NCI-H2227 (cell line): ENCODE data around the gene GLI2.

Experiments
- DNase-seq: peaks from one replicate; lab custom pipeline; 2025; ENCODE audit not compliant: unreplicated experiment; lab: John Stamatoyannopoulos, UW

The GLI2 gene

DNA sequence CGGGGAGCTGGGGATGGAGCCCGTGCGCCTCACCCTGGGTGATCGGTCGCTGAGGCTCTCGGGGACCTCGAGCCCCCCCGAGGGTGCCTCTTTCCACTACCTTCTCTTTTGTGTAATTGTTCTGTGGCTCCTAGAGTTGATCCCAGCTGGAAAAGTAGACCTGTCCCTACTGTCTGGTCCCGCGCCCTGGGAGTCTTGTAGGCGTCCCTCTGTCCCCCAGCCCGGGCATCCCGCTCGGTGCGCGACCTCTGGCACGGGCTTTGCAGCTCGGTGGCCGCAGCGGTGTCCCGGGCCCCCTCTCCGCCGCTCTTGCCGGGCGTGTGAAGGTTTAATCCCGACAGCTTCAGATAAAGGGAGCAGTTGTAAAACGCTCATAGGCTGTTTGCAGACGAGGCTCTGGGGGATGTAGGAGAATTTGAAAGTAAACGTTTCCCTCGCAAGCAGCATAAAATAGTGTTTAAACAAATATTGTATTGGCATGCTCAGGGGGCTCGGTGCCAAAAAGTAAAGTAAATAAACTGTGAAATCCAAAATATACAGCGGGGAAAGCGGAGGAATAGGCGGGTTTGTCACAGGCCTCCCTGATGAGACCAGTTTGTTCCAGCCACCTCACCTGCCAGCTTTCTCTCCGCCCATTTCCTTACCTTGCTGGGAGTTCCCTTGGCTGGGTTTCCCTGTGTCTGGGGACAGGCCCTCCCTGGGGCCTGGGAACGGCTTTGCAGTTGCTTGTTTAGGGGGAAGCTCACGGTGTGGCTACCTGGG, 1.9 kb downstream of the GLI2 start:
- no peak for DNase-seq

DNA sequence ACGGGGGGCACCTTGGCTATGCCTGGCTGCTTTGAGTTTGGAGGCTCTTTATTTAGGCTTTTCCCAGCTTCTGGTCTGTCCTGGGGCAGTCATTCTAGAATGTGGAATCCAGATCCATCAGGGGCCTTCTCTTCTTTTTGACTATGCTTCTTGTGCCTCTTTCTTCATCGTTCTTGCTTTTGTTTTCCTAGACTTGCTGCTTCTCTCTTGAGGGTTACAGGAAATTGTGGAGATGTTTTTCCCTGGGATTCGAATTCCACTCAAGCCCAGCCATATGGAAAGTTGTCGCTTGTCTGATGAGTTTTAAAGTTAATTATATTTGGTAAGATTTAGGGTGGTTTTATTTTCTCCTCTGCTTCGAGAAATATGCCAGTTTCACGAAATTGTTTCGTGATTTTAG, 2.4 kb downstream of the GLI2 start:
- no peak for DNase-seq

DNA sequence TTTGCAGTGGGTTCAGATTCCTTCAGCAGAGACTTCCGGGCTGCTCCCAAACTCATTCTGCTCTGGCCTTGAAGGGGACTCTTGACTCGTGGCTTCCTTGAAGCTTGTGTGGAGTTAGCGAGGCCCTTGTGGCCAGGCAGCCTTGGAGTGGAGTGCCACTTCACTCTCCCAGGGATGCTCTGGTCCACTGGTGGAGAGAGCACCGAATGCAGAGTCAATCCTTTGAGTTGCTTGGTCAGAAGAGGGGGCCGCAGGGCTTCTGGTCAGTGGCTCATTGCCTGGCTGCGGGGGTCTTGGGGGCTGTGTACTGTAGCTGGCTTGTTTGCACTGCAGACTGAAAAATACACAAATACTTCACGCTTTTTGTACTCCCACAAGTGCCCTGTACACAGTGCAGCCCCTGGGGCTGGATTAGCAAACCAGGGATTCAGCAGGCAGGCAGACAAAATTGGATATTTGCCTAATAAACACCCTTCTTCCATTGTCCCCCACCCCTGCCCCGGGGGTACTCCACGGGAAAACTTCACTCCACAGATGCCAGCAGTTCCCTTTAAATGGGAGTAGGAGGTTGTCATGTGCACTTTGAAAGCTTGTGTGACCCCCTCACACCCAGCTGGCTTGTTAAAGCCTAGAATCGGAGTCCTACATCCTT, 3.2 kb downstream of the GLI2 start:
- DNase-seq = no peak

- DNase-seq = no peak
Observed at GRCh38 chr2:120739438-120740090, 3.9 kb downstream of the GLI2 start.

DNA sequence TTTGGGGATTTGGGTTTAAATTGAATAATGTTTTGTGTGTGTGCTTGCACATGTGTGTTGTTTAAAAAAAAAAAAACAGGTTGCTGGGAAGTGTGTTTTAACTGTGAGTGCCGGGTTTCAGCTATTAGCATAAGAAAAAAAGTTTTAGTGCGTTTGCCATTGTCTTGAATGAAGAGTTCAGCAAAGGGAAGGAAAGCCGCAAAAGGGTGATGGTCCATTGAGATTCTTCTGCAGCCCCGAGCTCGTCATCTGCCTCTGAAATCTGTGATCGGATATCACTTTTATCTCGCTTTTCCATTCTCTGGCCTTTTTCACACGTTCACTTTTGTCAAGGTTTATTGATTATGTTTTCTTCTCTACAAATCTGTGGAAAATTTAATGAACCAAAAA, 4.7 kb downstream of the GLI2 start:
- no peak for DNase-seq

DNA sequence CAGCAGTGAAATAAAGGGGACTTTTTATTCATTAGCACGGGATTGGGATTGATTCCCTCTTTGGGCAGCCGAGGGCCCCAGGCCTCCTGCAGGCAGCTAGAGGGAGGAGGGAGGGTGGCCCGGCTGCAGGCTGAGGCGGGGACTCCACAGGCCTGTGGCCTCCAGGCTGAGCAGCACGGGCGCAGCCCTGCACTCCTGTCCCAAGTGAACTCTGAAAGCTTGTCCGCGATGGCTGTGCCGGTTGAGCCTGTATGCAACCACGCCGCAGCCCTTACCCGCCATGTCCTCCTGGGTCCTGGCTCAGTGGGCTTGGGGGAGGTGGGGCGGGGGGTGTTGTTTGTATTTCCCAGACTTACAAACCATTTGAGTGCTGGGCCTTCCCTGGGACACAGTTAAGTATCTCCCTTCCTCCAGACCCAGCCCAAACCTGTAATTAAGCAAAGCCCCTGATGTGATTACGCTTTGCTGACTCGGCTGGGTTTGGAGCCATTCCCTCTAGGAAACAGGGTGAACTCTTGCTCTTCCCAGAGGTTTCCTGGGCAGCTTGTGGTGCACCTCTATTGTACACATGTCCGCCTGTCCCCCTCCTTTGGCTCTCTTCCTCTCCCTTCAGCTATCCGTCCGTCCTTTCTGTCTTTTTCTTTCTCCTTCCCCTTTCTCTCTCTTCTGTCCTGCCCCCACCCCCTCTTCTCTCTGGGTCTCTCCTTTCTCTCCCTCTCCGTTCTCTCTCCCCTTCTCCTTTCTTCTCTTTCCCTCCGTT, 5.3 kb downstream of the GLI2 start:
- peak; percentile 50 for DNase-seq

GRCh38 chr2:120741571-120742561, 6.2 kb downstream of the GLI2 start:
- DNase-seq = peak; percentile 25

DNA sequence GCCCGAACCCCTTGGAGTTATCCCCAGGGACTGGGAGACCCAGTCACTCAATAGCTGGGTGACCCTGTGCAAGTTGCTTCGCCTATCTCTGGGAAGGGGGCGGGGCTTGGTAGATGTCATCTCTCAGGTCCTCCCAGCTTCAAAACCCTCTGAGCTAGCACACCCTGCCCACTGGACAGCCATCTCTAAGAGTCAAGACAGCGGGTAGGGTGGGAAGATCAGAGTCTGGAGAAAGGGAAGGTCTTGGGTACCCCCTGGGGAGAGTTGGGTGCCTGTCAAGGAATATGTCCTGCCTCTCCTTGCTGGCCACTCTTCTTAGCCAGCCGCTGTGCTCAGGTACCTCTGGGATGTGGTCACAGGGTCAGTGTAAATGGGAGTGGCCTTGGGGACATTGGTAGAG, 8.0 kb downstream of the GLI2 start:
- no peak for DNase-seq

DNA sequence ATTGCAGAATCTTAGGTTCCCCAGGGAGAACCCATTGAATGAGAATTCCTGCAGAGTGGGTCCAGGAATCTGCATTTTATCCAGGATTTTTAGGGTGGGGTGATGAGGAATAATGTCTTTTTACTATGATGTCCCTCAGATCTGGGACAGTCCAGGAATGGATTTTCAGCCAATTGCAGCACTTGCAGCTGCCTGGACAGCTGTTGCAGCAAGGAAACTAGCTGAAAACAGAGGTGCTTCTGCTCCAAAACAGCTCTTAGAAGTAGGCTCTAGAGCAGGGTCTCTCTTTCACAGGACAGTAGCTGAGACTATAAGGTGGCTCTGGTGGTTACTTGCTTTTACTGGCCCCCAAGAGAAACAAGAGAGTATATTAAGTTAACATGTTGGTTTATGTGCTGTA, 9.1 kb downstream of the GLI2 start:
- DNase-seq = no peak

DNA sequence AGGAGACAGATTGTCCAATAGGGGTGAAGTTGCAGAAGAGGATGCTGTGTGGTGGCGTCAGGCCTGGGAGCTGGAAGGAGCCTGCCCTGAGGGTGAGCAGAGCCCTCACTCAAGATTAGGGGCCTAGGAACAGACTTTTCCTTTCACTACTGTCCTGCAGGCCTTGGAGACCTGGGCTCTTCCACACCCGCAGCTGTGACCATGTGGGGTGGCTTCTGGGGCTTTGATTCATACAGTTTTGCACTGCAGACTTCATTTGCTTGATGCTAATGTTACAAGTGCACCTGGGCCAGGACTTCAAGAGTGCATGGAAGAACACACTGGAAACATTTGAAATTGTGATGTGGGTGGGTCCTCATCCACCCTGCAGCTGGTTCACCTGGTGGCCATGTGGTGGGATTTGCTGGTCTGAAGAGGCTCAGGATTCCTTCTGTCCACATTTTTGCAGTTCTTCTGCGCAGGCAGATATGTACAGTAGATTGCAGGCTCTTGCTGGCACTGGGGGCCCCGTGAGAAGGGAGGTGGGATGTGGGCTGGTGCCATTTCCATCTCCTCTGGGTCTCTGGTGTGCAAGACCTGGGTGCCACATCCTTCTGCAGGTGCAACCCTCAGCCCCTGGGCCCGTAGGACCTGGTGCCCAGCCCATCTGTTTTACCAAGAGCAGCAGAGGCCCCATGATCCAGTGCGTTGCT, 9.9 kb downstream of the GLI2 start:
- no peak for DNase-seq

DNA sequence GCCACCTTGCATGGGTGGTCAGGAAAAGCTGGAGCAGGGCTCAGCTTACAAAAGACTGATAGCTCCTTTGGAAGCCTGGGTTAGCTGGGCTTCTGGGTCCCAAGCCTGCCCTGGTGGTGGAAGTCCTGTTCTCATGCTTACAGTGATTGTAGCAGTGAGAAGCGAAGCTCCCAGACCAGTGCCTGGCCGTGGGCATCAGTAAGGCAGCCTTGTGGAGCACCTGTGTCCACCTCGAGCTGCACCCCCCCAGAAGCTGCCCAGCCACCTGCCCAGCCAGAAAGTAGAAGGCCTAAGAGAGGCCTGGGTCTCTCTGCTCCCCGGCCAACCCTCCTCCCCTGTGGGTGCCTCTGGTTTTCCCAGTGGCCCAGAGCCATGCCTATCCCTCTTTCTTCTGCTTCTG, 10.5 kb downstream of the GLI2 start:
- DNase-seq = no peak

DNA sequence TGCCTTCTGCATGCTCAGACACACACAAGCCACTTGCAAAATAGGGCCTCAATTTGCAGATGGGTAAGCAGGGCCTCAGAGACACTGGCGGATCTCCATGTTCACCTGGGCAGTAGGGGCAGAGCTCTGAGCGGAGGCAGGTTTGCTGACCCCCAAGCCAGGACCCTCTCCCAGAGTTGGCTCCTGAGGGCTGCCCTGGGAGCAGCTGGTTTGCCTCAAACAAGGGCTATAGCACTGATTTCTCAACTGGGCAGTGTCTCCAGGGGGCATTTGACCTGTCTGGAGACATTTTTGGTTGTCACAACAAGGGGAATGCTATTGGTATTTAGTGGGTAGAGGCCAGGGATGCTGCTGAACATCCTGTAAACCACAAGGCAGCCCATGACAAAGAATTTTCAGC, 11.6 kb downstream of the GLI2 start:
- DNase-seq = no peak

- DNase-seq = no peak
Observed at GRCh38 chr2:120747706-120748105, 12.0 kb downstream of the GLI2 start.

GRCh38 chr2:120748310-120748709, 12.6 kb downstream of the GLI2 start:
- DNase-seq = no peak

DNA sequence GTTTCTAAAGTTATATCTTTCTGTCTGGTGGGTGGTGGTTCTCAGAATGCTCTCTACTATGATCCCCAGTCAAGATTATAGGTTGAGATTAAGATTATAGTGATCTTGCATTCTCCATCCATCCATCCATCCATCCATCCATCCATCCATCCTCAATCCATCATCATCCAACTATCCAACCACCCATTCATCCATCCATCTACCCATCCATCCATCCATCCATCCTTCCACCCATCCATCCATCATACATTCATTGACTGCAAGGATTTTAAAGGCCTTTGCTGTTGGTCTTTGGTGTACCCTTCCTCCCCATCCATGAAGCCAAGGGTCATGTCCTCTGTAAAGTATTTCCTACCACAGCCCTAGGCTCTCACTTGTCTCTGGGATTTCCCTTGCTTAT, 13.1 kb downstream of the GLI2 start:
- no peak for DNase-seq

- no peak for DNase-seq
Observed at GRCh38 chr2:120749506-120750431, 14.1 kb downstream of the GLI2 start.

DNA sequence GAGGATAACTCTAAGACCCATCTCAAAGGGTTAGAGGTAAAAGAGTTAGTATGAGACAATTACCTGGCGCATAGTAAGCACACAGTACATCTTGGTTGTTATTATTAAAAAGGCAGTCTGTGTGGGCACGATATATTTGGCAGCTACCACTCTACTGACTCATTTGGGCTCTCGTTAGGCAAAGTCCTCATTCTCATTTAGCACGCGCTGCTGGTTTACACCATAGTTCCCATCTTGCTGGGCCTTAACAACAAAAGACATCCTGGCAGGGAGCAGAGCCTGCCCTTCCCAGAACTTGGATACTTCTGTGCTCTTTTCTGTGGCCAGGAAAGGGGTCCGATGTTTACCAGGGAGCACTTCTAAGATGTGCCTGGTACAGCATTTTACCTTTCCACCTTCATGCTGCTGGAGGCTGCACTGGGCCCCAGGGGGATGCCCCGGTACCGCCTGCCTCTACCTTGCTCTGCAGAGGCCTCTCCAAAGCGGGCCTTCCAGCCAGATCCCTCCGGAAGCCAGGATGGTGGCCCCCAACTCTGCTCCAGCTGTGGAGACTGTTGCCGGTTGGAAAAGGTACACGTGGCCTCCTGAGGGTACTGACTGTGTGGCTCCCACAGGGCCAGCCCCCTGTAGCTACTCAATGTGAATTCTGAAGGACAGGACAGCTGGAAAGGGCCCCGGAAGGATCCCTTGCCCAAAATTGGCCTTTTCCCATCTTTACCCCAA, 15.0 kb downstream of the GLI2 start:
- DNase-seq = no peak

- no peak for DNase-seq
Observed at GRCh38 chr2:120751553-120751952, 15.9 kb downstream of the GLI2 start.
